Astrocyte (in vitro differentiated cells and primary cell): ENCODE results near the gene GALK1. TPM values are rescaled to one million over a fixed set of nuclear protein-coding genes. Genes with fewer than 3 reads are reported as not detected.

Experiments
- DNase-seq: peaks from one replicate; pipeline ENCODE4 v3.0.0-alpha.2; 2010; ENCODE audit warnings: low read depth
- FAIRE-seq: peaks from 2 replicates; lab custom pipeline; 2011; peaks lifted over from hg19 to GRCh38; lab: Jason Lieb, UNC
- H2AFZ ChIP-seq: 2 replicates; pipeline ENCODE4 v1.6.0; 2012; ENCODE audit warnings: low read depth, low read length, inconsistent platforms
- H3K27ac ChIP-seq: 2 replicates; pipeline ENCODE4 v1.5.1; 2011; ENCODE audit warnings: low read depth, low read length, inconsistent platforms
- H3K27me3 ChIP-seq: 2 replicates; pipeline ENCODE4 v1.6.0; 2011; ENCODE audit warnings: low read length, inconsistent platforms; ENCODE audit not compliant: insufficient read depth
- H3K36me3 ChIP-seq: 2 replicates; pipeline ENCODE4 v1.5.1; 2011; ENCODE audit warnings: low read length, inconsistent platforms; ENCODE audit not compliant: insufficient read depth
- H3K4me1 ChIP-seq: 2 replicates; pipeline ENCODE4 v1.5.1; 2011; ENCODE audit warnings: low read length, inconsistent platforms; ENCODE audit not compliant: insufficient read depth
- H3K4me2 ChIP-seq: 2 replicates; pipeline ENCODE4 v1.6.0; 2012; ENCODE audit warnings: low read length, inconsistent platforms
- H3K4me3 ChIP-seq: 2 replicates; pipeline ENCODE4 v1.5.1; 2011; ENCODE audit warnings: low read depth, mild to moderate bottlenecking, low read length, inconsistent platforms; ENCODE audit not compliant: insufficient read depth
- H3K79me2 ChIP-seq: 2 replicates; pipeline ENCODE4 v1.6.0; 2012; ENCODE audit warnings: mild to moderate bottlenecking, low read length, inconsistent platforms; ENCODE audit not compliant: insufficient read depth
- H3K9ac ChIP-seq: 2 replicates; pipeline ENCODE4 v1.6.0; 2012; ENCODE audit warnings: mild to moderate bottlenecking, low read length, inconsistent platforms
- H3K9me3 ChIP-seq: 2 replicates; pipeline ENCODE4 v1.5.1; 2012; ENCODE audit warnings: low read depth, mild to moderate bottlenecking, low read length, inconsistent platforms; ENCODE audit not compliant: insufficient read depth
- H4K20me1 ChIP-seq: 2 replicates; pipeline ENCODE4 v1.6.0; 2012; ENCODE audit warnings: low read length, inconsistent platforms; ENCODE audit not compliant: insufficient read depth
- H3K27ac Mint-ChIP-seq: one replicate; pipeline ENCODE4 v1.8.0; 2021; ENCODE audit warnings: mild to moderate bottlenecking, mixed read lengths; ENCODE audit not compliant: unreplicated experiment
- H3K27me3 Mint-ChIP-seq: one replicate; pipeline ENCODE4 v1.8.0; 2021; ENCODE audit warnings: low read depth, mixed read lengths; ENCODE audit not compliant: unreplicated experiment
- H3K36me3 Mint-ChIP-seq: one replicate; pipeline ENCODE4 v1.8.0; 2021; ENCODE audit warnings: low read depth, mixed read lengths; ENCODE audit not compliant: unreplicated experiment
- H3K4me1 Mint-ChIP-seq: one replicate; pipeline ENCODE4 v1.8.0; 2021; ENCODE audit warnings: low read depth, mixed read lengths; ENCODE audit not compliant: unreplicated experiment
- H3K4me3 Mint-ChIP-seq: one replicate; pipeline ENCODE4 v1.8.0; 2021; ENCODE audit warnings: mild to moderate bottlenecking, moderate library complexity, mixed read lengths; ENCODE audit not compliant: unreplicated experiment
- H3K9me3 Mint-ChIP-seq: one replicate; pipeline ENCODE4 v1.8.0; 2021; ENCODE audit warnings: mild to moderate bottlenecking, mixed read lengths; ENCODE audit not compliant: unreplicated experiment
- CTCF ChIP-seq: IDR thresholded peaks from 2 replicates; pipeline ENCODE4 v1.5.1; 2011; ENCODE audit warnings: low read depth, mild to moderate bottlenecking, inconsistent platforms, low read length, moderate library complexity; ENCODE audit not compliant: insufficient read depth
- EZH2 ChIP-seq: IDR thresholded peaks from 2 replicates; pipeline ENCODE4 v1.6.1; 2012; ENCODE audit warnings: mild to moderate bottlenecking, low read length, inconsistent platforms; ENCODE audit not compliant: insufficient read depth
- total RNA-seq: library from RNA; stranded (reverse); gene quantifications from 2 replicates; pipeline ENCODE4 v1.2.1, GENCODE V29; 2021

The GALK1 gene
- total RNA-seq, 1 donor from 2014 or later = 22.6 TPM

- Histone ChIP-seq H3K27ac (no peak overlapping the region), H2AFZ (no peak overlapping the region), H4K20me1 (no peaks in the 10 kb centered on the region), H3K4me1 (no peaks in the 10 kb centered on the region), H3K36me3 (no peaks in the 10 kb centered on the region), H3K27me3 (no peaks in the 10 kb centered on the region), H3K4me3 (no peak overlapping the region), H3K9me3 (no peaks in the 10 kb centered on the region), H3K4me2 (no peak overlapping the region), H3K9ac (no peak overlapping the region), H3K79me2 (no peaks in the 10 kb centered on the region)
- DNase-seq = no peak
- H3K27ac Mint-ChIP-seq = no peak overlapping the region
- H3K36me3 Mint-ChIP-seq = no peaks in the 10 kb centered on the region
- H3K4me1 Mint-ChIP-seq = peaks cover 9% of the 10 kb centered on the region
- no peak overlapping the region for H3K4me3 Mint-ChIP-seq
- no peaks in the 10 kb centered on the region for H3K9me3 Mint-ChIP-seq
- peaks cover 13% of the 10 kb centered on the region for H3K27me3 Mint-ChIP-seq
- no peak for FAIRE-seq
- TF ChIP-seq EZH2 (no peak), CTCF (no peak)
These were observed 27.6 kb downstream of the GALK1 start for GRCh38 chr17:75737133-75737962.

- Mint-ChIP-seq H3K36me3 (no peaks in the 10 kb centered on the region), H3K27me3 (peaks cover 17% of the 10 kb centered on the region), H3K4me3 (no peak overlapping the region), H3K27ac (peak overlapping the region; percentile 47), H3K9me3 (no peaks in the 10 kb centered on the region), H3K4me1 (peaks cover 9% of the 10 kb centered on the region)
- H3K79me2 ChIP-seq = no peaks in the 10 kb centered on the region
- no peaks in the 10 kb centered on the region for H3K9me3 ChIP-seq
- no peak for DNase-seq
- no peaks in the 10 kb centered on the region for H3K36me3 ChIP-seq
- H3K27me3 ChIP-seq = no peaks in the 10 kb centered on the region
- no peak overlapping the region for H3K27ac ChIP-seq
- H3K4me3 ChIP-seq = no peak overlapping the region
- no peak for TF ChIP-seq CTCF
- TF ChIP-seq EZH2 = no peak
- no peak for FAIRE-seq
- H2AFZ ChIP-seq = no peak overlapping the region
- no peaks in the 10 kb centered on the region for H4K20me1 ChIP-seq
- H3K4me1 ChIP-seq = no peaks in the 10 kb centered on the region
- H3K4me2 ChIP-seq = no peak overlapping the region
- H3K9ac ChIP-seq = no peak overlapping the region
These were observed 28.7 kb downstream of the GALK1 start for GRCh38 chr17:75736173-75736835.
